ENCODE data around the gene LRRC75A. TPM values are rescaled to one million over a fixed set of nuclear protein-coding genes. Genes with fewer than 3 reads are reported as not detected.

LRRC75A gene
- total and polyA plus RNA-seq, 2 donors (not counting 3 experiments of a cell fraction or from before 2014, with no cell fraction given), result 3.7 to 6.1 TPM

DNA sequence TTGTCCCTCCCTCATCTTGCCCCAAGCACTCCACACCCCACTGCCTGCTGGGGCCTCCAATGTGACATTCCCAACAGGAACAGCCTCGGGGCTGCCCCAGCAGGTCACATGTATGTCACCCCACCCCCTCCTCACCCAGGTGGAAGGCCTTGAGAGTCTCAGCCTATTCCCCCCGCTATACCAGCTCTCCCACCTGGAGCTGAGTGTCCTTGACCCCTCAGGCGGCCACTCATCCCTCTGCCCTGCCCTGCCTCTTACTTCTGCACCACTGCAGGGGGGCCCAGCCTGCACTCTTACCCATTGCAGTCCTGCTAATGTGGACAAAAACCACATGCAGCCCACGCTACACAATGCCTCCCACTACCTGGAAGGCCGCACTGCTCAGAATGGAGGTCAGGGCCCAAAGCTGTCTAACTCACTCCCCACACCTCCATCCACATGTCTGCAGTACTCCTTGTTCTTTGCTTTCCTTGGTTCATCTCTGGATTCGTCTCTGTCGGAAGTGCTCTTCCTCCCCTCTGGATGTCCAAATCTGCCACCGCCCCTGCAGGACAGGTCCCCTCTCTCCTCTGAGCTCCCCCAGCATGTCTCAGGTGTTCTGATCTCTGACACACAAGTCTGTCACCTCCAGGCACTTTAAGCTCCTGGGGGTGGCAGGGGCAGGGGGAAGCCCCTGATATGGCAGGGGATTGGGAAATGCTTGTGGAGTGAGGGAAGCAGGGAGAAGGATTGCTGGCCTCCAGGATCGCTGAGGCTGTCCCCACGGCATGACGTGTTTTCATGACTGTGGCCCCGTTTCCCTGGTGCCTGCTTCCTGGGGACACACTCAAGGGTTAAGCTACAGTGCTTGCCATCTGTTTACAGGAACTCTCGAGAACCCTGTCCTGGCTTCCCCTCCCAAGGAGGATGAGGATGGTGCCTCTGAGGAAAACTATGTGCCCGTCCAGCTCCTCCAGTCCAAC lies 55.8 kb downstream of the LRRC75A start:
- POLR2A ChIA-PET, result no interaction called here
- DNase-seq (ENCODE audit: low read depth, low spot score), result no peak

DNA sequence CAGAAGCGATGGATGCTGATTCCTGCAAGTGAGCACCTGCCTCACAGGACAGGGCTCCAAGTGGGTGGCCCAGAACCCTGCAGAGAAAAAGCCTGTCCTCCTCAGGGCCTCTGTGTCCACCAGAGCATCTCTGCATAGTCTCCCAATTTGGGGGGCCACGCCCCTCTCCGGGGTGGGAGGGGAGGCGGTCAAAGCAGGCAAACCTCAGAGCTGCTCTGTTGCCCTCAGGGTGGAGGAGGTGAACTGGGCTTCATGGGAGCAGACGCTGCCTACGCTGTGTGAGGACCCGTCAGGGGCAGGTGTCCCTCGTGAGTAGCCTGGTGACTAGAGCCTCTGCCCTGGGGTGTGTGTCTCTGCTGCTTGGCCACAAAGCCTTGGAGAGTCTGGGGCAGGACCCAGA lies 57.3 kb downstream of the LRRC75A start:
- ChIA-PET POLR2A (no interaction called here), CTCF (no interaction called here)
- no peak overlapping the region for H3K4me2 ChIP-seq (ENCODE audit: insufficient read depth, low read length)
- H2AFZ ChIP-seq (ENCODE audit: low read depth, low read length), result no peak overlapping the region
- DNase-seq (ENCODE audit: low read depth, low spot score), result no peak
- no TSS peak for BruUV-seq (replicated peaks)
- H3K36me3 ChIP-seq (ENCODE audit: control insufficient read depth in 2 of 2, extremely low read depth in 1 of 2, insufficient read depth in 2 of 2, low read length in 2 of 2), result no peaks in the 10 kb centered on the region
- intact Hi-C loops (cut with micrococcal nuclease), result loop anchor here (10.0 kb wide), 1 partner anchor 980 kb away; no protein-coding TSS in a partner anchor
- no peaks in the 10 kb centered on the region for H3K27me3 ChIP-seq (ENCODE audit: control insufficient read depth in 2 of 2, insufficient read depth in 2 of 2, low read length in 2 of 2)
- H3K79me2 ChIP-seq (ENCODE audit: control insufficient read depth, insufficient read depth, low read length), result peaks cover 9% of the 10 kb centered on the region
- H3K9me3 ChIP-seq (replicated peaks; ENCODE audit: control insufficient read depth, insufficient read depth, low read length), result no peaks in the 10 kb centered on the region
- no peak overlapping the region for H3K4me3 ChIP-seq (replicated peaks in 1 of 3; ENCODE audit: insufficient read depth in 1 of 3, low read depth in 1 of 3, low read length in 3 of 3)
- TF ChIP-seq, protein P1, sequence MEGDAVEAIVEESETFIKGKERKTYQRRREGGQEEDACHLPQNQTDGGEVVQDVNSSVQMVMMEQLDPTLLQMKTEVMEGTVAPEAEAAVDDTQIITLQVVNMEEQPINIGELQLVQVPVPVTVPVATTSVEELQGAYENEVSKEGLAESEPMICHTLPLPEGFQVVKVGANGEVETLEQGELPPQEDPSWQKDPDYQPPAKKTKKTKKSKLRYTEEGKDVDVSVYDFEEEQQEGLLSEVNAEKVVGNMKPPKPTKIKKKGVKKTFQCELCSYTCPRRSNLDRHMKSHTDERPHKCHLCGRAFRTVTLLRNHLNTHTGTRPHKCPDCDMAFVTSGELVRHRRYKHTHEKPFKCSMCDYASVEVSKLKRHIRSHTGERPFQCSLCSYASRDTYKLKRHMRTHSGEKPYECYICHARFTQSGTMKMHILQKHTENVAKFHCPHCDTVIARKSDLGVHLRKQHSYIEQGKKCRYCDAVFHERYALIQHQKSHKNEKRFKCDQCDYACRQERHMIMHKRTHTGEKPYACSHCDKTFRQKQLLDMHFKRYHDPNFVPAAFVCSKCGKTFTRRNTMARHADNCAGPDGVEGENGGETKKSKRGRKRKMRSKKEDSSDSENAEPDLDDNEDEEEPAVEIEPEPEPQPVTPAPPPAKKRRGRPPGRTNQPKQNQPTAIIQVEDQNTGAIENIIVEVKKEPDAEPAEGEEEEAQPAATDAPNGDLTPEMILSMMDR (IDR thresholded peaks at IDR 0.05; ENCODE audit: extremely low read depth in 1 of 2, insufficient read depth in 1 of 2, low read depth in 1 of 2, low read length in 2 of 2), result no peak
- TF ChIP-seq POLR2AphosphoS5 (IDR thresholded peaks at IDR 0.05; ENCODE audit: insufficient read depth, low read depth, low read length), result no peak
- no peak for TF ChIP-seq FOS (IDR thresholded peaks at IDR 0.05; ENCODE audit: borderline replicate concordance, insufficient read depth, low read length)
- no peak for TF ChIP-seq MYC (IDR thresholded peaks at IDR 0.05; ENCODE audit: low read depth, low read length)
- TF ChIP-seq EZH2 (IDR thresholded peaks at IDR 0.05; ENCODE audit: borderline replicate concordance, low read depth, low read length, severe bottlenecking), result no peak
- no peak for TF ChIP-seq GATA2 (IDR thresholded peaks at IDR 0.05; ENCODE audit: insufficient read depth, insufficient read length, low read depth, low read length)
- no peak for TF ChIP-seq POLR2A (IDR thresholded peaks at IDR 0.05; ENCODE audit: low read depth, low read length)
- TF ChIP-seq JUN (IDR thresholded peaks at IDR 0.05; ENCODE audit: borderline replicate concordance, insufficient read depth, insufficient read length, low read depth), result no peak
- TF ChIP-seq, protein P2, sequence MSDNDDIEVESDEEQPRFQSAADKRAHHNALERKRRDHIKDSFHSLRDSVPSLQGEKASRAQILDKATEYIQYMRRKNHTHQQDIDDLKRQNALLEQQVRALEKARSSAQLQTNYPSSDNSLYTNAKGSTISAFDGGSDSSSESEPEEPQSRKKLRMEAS (IDR thresholded peaks at IDR 0.05; ENCODE audit: insufficient read depth, insufficient read length), result no peak
- H3K9ac ChIP-seq (replicated peaks; ENCODE audit: extremely low read depth, insufficient read depth, low read length), result no peak overlapping the region
- H3K9me1 ChIP-seq (replicated peaks; ENCODE audit: control insufficient read depth, extremely low read depth, insufficient read depth, low read length), result no peaks in the 10 kb centered on the region
- no peak overlapping the region for H3K27ac ChIP-seq (ENCODE audit: insufficient read depth, low read depth, low read length)
- dilution Hi-C loops (cut with MboI; ENCODE audit: extremely low pct_ligation_motif_present, low sequenced_read_pairs), result no loop called here
- no peaks in the 10 kb centered on the region for H4K20me1 ChIP-seq (replicated peaks; ENCODE audit: control insufficient read depth, extremely low read depth, insufficient read depth, low read length)
- no peak for FAIRE-seq
- peaks cover 4% of the 10 kb centered on the region for H3K4me1 ChIP-seq (ENCODE audit: control insufficient read depth, extremely low read depth, insufficient read depth, low read length)

More for the DNA sequence above, 55.8 kb downstream of the LRRC75A start:
- no peak for TF ChIP-seq POLR2AphosphoS5 (IDR thresholded peaks at IDR 0.05; ENCODE audit: insufficient read depth, low read depth, low read length)
- TF ChIP-seq JUN (IDR thresholded peaks at IDR 0.05; ENCODE audit: borderline replicate concordance, insufficient read depth, insufficient read length, low read depth), result no peak
- TF ChIP-seq POLR2A (IDR thresholded peaks at IDR 0.05; ENCODE audit: low read depth, low read length), result no peak
- no peak for TF ChIP-seq GATA2 (IDR thresholded peaks at IDR 0.05; ENCODE audit: insufficient read depth, insufficient read length, low read depth, low read length)
- H3K9ac ChIP-seq (replicated peaks; ENCODE audit: extremely low read depth, insufficient read depth, low read length), result no peak overlapping the region
- H3K4me3 ChIP-seq (replicated peaks in 1 of 3; ENCODE audit: insufficient read depth in 1 of 3, low read depth in 1 of 3, low read length in 3 of 3), result no peak overlapping the region
- H3K79me2 ChIP-seq (ENCODE audit: control insufficient read depth, insufficient read depth, low read length), result peaks cover 24% of the 10 kb centered on the region
- H2AFZ ChIP-seq (ENCODE audit: low read depth, low read length), result no peak overlapping the region
- no peaks in the 10 kb centered on the region for H3K9me1 ChIP-seq (replicated peaks; ENCODE audit: control insufficient read depth, extremely low read depth, insufficient read depth, low read length)
- no peaks in the 10 kb centered on the region for H3K9me3 ChIP-seq (replicated peaks; ENCODE audit: control insufficient read depth, insufficient read depth, low read length)
- H3K4me1 ChIP-seq (ENCODE audit: control insufficient read depth, extremely low read depth, insufficient read depth, low read length), result peaks cover 18% of the 10 kb centered on the region
- BruUV-seq (replicated peaks), result no TSS peak
- intact Hi-C loops (cut with micrococcal nuclease), result loop anchor here (10.0 kb wide), 1 partner anchor 979 kb away; no protein-coding TSS in a partner anchor
- peaks cover 3% of the 10 kb centered on the region for H4K20me1 ChIP-seq (replicated peaks; ENCODE audit: control insufficient read depth, extremely low read depth, insufficient read depth, low read length)
- CTCF ChIA-PET, result interaction anchor here (0.6 to 1.3 kb wide), 3 partner anchors 8 to 85 kb away, joined by 3 to 5 read pairs (median 4); no protein-coding TSS in a partner anchor
- peaks cover 4 to 8% of the 10 kb centered on the region in 2 experiments for H3K36me3 ChIP-seq (ENCODE audit: control insufficient read depth in 2 of 2, extremely low read depth in 1 of 2, insufficient read depth in 2 of 2, low read length in 2 of 2)
- H3K27me3 ChIP-seq (ENCODE audit: control insufficient read depth in 2 of 2, insufficient read depth in 2 of 2, low read length in 2 of 2), result no peaks in the 10 kb centered on the region
- H3K4me2 ChIP-seq (ENCODE audit: insufficient read depth, low read length), result no peak overlapping the region
- no peak for FAIRE-seq
- H3K27ac ChIP-seq (ENCODE audit: insufficient read depth, low read depth, low read length), result no peak overlapping the region
- dilution Hi-C loops (cut with MboI; ENCODE audit: extremely low pct_ligation_motif_present, low sequenced_read_pairs), result no loop called here

All from endothelial cell of umbilical vein (primary cell).